Measurements from ENCODE around the gene CD164L2.

DNA sequence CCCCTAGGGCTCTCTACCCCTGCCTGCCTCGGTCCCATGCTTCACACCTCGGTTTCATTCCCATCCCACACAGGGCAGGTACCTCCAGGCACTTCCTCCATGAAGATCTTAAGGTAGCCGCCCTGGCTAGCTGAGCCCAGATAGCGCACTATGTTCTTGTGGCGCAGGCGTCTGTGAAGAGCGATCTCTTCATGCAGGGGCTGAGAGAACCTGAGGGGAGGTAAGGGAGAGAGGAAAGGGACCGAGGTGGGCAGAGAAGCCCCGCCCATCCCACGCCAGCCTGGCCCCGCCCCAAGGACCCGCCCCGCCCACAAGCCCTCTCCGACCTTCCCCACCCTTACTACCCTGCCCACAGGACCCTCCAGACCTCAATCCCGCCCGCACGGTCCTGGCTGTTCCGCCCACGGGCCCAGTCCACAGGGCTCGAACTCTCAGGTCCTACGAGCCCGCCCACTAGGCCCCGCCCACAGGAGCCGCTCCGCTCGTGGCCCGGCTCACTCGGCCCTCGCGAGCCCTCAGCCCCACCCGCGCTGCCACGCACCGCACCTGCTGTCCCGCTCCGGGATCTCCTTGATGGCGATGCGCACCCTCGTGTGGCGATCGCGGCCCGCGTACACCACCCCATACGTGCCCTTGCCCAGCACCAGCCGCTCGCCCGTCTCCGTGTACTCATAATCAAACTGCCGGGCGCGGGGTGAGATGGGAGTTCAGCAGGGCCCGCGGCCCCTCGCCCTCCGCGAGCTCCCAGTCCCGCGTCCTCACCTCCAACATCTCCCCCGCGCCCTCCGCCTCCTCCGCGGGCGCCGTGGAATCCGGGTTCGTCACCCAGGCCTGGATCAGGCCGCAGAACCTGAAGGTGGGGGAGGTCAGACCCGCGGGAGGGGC, 22.7 kb downstream of the CD164L2 start:
- TF ChIP-seq POLR2A (IDR thresholded peaks at IDR 0.05), result no peak
- TF ChIP-seq, protein P1, sequence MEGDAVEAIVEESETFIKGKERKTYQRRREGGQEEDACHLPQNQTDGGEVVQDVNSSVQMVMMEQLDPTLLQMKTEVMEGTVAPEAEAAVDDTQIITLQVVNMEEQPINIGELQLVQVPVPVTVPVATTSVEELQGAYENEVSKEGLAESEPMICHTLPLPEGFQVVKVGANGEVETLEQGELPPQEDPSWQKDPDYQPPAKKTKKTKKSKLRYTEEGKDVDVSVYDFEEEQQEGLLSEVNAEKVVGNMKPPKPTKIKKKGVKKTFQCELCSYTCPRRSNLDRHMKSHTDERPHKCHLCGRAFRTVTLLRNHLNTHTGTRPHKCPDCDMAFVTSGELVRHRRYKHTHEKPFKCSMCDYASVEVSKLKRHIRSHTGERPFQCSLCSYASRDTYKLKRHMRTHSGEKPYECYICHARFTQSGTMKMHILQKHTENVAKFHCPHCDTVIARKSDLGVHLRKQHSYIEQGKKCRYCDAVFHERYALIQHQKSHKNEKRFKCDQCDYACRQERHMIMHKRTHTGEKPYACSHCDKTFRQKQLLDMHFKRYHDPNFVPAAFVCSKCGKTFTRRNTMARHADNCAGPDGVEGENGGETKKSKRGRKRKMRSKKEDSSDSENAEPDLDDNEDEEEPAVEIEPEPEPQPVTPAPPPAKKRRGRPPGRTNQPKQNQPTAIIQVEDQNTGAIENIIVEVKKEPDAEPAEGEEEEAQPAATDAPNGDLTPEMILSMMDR (IDR thresholded peaks at IDR 0.05), result no peak

Measured in gastroesophageal sphincter (tissue), 3 donors.